H9 (cell line): ENCODE measurements around the gene MRPS6. TPM values are rescaled to one million over a fixed set of nuclear protein-coding genes. Genes with fewer than 3 reads are reported as not detected.

ENCODE experiments used
- DNase-seq: peaks from one replicate; pipeline ENCODE4 v3.0.0-alpha.2; 2017
- H2AFZ ChIP-seq: one replicate; pipeline ENCODE4 v1.6.1; 2013; ENCODE audit warnings: mild to moderate bottlenecking, low read length, control low read depth, moderate library complexity
- H2AK5ac ChIP-seq: 2 replicates; pipeline ENCODE4 v1.6.1; 2013; ENCODE audit warnings: low read length, control low read depth, mixed read lengths; ENCODE audit not compliant: insufficient read length
- H2BK120ac ChIP-seq: one replicate; pipeline ENCODE4 v1.6.1; 2013; ENCODE audit warnings: low read depth, mild to moderate bottlenecking, low read length, control low read depth, inconsistent platforms; ENCODE audit not compliant: poor library complexity, severe bottlenecking
- H2BK12ac ChIP-seq: 2 replicates; pipeline ENCODE4 v1.6.1; 2013; ENCODE audit warnings: low read length, control low read depth, mixed read lengths, low read depth; ENCODE audit not compliant: insufficient read length
- H2BK15ac ChIP-seq: 2 replicates; pipeline ENCODE4 v1.6.1; 2013; ENCODE audit warnings: low read depth, low read length, control low read depth
- H2BK20ac ChIP-seq: one replicate; pipeline ENCODE4 v1.6.1; 2013; ENCODE audit warnings: low read depth, mild to moderate bottlenecking, low read length, control low read depth, inconsistent platforms; ENCODE audit not compliant: poor library complexity, severe bottlenecking
- H2BK5ac ChIP-seq: 2 replicates; pipeline ENCODE4 v1.6.1; 2013; ENCODE audit warnings: low read length, control low read depth, mixed read lengths; ENCODE audit not compliant: insufficient read length
- H3K14ac ChIP-seq: 2 replicates; pipeline ENCODE4 v1.6.1; 2013; ENCODE audit warnings: low read length, control low read depth; ENCODE audit not compliant: insufficient read depth
- H3K18ac ChIP-seq: 2 replicates; pipeline ENCODE4 v1.6.1; 2013; ENCODE audit warnings: low read depth, mild to moderate bottlenecking, mixed read lengths, low read length, control low read depth; ENCODE audit not compliant: insufficient read length
- H3K23ac ChIP-seq: 2 replicates; pipeline ENCODE4 v1.6.1; 2013; ENCODE audit warnings: low read length, control low read depth, mixed read lengths, low read depth; ENCODE audit not compliant: insufficient read length
- H3K23me2 ChIP-seq: 2 replicates; pipeline ENCODE4 v1.6.1; 2013; ENCODE audit warnings: low read depth, mild to moderate bottlenecking, mixed read lengths, low read length, control low read depth; ENCODE audit not compliant: insufficient read length, poor library complexity, severe bottlenecking
- H3K27ac ChIP-seq: 2 replicates; pipeline ENCODE4 v1.5.1; 2013; ENCODE audit warnings: low read length, control low read depth, mixed read lengths, low read depth; ENCODE audit not compliant: insufficient read length
- H3K27me3 ChIP-seq: 2 replicates; pipeline ENCODE4 v1.6.1; 2013; ENCODE audit warnings: low read length, control low read depth, inconsistent platforms; ENCODE audit not compliant: insufficient read depth
- H3K4ac ChIP-seq: 2 replicates; pipeline ENCODE4 v1.6.1; 2013; ENCODE audit warnings: low read depth, mild to moderate bottlenecking, control low read depth, inconsistent platforms, low read length, moderate library complexity
- H3K4me1 ChIP-seq: 2 replicates; pipeline ENCODE4 v1.6.1; 2013; ENCODE audit warnings: low read length, control low read depth, inconsistent platforms; ENCODE audit not compliant: insufficient read depth
- H3K4me2 ChIP-seq: 2 replicates; pipeline ENCODE4 v1.6.1; 2013; ENCODE audit warnings: low read length, control low read depth, mixed read lengths; ENCODE audit not compliant: insufficient read length, insufficient read depth
- H3K56ac ChIP-seq: 2 replicates; pipeline ENCODE4 v1.6.1; 2013; ENCODE audit warnings: low read depth, mild to moderate bottlenecking, mixed read lengths, low read length, control low read depth; ENCODE audit not compliant: insufficient read length
- H3K79me1 ChIP-seq: 2 replicates; pipeline ENCODE4 v1.6.1; 2013; ENCODE audit warnings: low read depth, mild to moderate bottlenecking, moderate library complexity, low read length, control low read depth, inconsistent platforms; ENCODE audit not compliant: insufficient read depth, poor library complexity, severe bottlenecking
- H3K79me2 ChIP-seq: 2 replicates; pipeline ENCODE4 v1.6.1; 2013; ENCODE audit warnings: low read length, control low read depth, inconsistent platforms; ENCODE audit not compliant: insufficient read depth
- H3K9ac ChIP-seq: 2 replicates; pipeline ENCODE4 v1.6.1; 2013; ENCODE audit warnings: low read length, control low read depth, mixed read lengths; ENCODE audit not compliant: insufficient read length; ENCODE audit errors: extremely low read depth
- H3K9me3 ChIP-seq: one replicate; pipeline ENCODE4 v1.6.1; 2013; ENCODE audit warnings: low read depth, low read length, inconsistent platforms; ENCODE audit not compliant: control insufficient read depth
- H3T11ph ChIP-seq: one replicate; pipeline ENCODE4 v1.6.1; 2013; ENCODE audit warnings: mild to moderate bottlenecking, low read length, control low read depth, inconsistent platforms
- H4K20me1 ChIP-seq: one replicate; pipeline ENCODE4 v1.6.1; 2013; ENCODE audit not compliant: control insufficient read depth, insufficient read length, insufficient read depth
- H4K5ac ChIP-seq: 2 replicates; pipeline ENCODE4 v1.6.1; 2013; ENCODE audit warnings: low read depth, mild to moderate bottlenecking, mixed read lengths, low read length, control low read depth; ENCODE audit not compliant: insufficient read length
- H4K8ac ChIP-seq: replicated peaks from 2 replicates; pipeline ENCODE4 v1.6.1; 2013; ENCODE audit warnings: low read length, control low read depth, mixed read lengths, low read depth; ENCODE audit not compliant: insufficient read length
- H4K91ac ChIP-seq: 2 replicates; pipeline ENCODE4 v1.6.1; 2013; ENCODE audit warnings: low read depth, mild to moderate bottlenecking, moderate library complexity, mixed read lengths, low read length, control low read depth; ENCODE audit not compliant: insufficient read length
- H3K27ac Mint-ChIP-seq, 3 experiments: 2 replicates in 2 of 3; 3 replicates in 1 of 3; pipeline ENCODE4 v1.8.0; 2020 to 2021; ENCODE audit warnings: mixed read lengths in 3 of 3, mild to moderate bottlenecking in 1 of 3, moderate library complexity in 1 of 3
- H3K27me3 Mint-ChIP-seq: 2 replicates; pipeline ENCODE4 v1.8.0; 2021; ENCODE audit warnings: low read depth, mild to moderate bottlenecking, moderate library complexity, mixed read lengths
- H3K36me3 Mint-ChIP-seq, 3 experiments: 2 replicates in 2 of 3; 3 replicates in 1 of 3; pipeline ENCODE4 v1.8.0; 2020 to 2021; ENCODE audit warnings: low read depth in 3 of 3, mixed read lengths in 3 of 3; ENCODE audit not compliant: insufficient read depth in 1 of 3
- H3K4me1 Mint-ChIP-seq, 2 experiments: 2 replicates each; pipeline ENCODE4 v1.8.0; 2020; ENCODE audit warnings: mixed read lengths in 2 of 2
- H3K4me3 Mint-ChIP-seq, 2 experiments: 2 replicates in 1 of 2; 3 replicates in 1 of 2; pipeline ENCODE4 v1.8.0; 2020 to 2021; ENCODE audit warnings: mild to moderate bottlenecking in 2 of 2, mixed read lengths in 2 of 2, moderate library complexity in 1 of 2
- H3K9me3 Mint-ChIP-seq, 2 experiments: 2 replicates in 1 of 2; 3 replicates in 1 of 2; pipeline ENCODE4 v1.8.0; 2020; ENCODE audit warnings: mild to moderate bottlenecking in 2 of 2, mixed read lengths in 2 of 2, moderate library complexity in 1 of 2
- CTCF ChIP-seq: fragments of 200-600 bp; sonication (generic); conservative IDR thresholded peaks from 3 replicates; pipeline ENCODE4 v1.8.0; 2021; ENCODE audit warnings: antibody characterized with exemption, mild to moderate bottlenecking
- WGBS: extraction: QIAGEN DNeasy Blood & Tissue Kit; methylation state at CpG from one replicate; pipeline ENCODE4 v1.1.7; 2013; ENCODE audit warnings: missing lambda C conversion rate, low lambda C conversion rate, mixed read lengths; ENCODE audit not compliant: insufficient read length; ENCODE audit errors: extremely low coverage; 5-methylcytosine and 5-hydroxymethylcytosine counted together
- total RNA-seq: library from RNA; stranded (reverse); gene quantifications from 2 replicates; pipeline ENCODE4 v1.2.1, GENCODE V29; 2021

The MRPS6 gene
- total RNA-seq, 1 experiment from 2014 or later: 83.2 TPM

- H2BK15ac ChIP-seq: no peak overlapping the region
- no peak overlapping the region for H2AK5ac ChIP-seq
- H3K56ac ChIP-seq: no peak overlapping the region
- H2BK12ac ChIP-seq: no peak overlapping the region
- H3K4me1 Mint-ChIP-seq: peaks cover 44 to 52% of the 10 kb centered on the region in 2 experiments
- H3T11ph ChIP-seq: no peak overlapping the region
- DNase-seq: no peak
- peak overlapping the region in 1 of 2 experiments; percentile 43; a peak in 2 of 5 replicates for H3K4me3 Mint-ChIP-seq
- no peak overlapping the region for H3K4ac ChIP-seq
- H2BK20ac ChIP-seq: no peak overlapping the region
- no peaks in the 10 kb centered on the region for H3K23me2 ChIP-seq
- H3K9me3 ChIP-seq: no peaks in the 10 kb centered on the region
- peak overlapping the region; percentile 32 to 64 (median 49); a peak in 5 of 7 replicates for H3K27ac Mint-ChIP-seq
- H3K27ac ChIP-seq: no peak overlapping the region
- no peak overlapping the region for H2AFZ ChIP-seq
- peaks cover 2% of the 10 kb centered on the region for H3K79me1 ChIP-seq
- WGBS: no CpG with 5 or more reads among the region's 2 CpGs
- H3K9me3 Mint-ChIP-seq: peaks cover 3 to 7% of the 10 kb centered on the region in 2 experiments
- H4K8ac ChIP-seq: no peak overlapping the region
- peaks cover 9% of the 10 kb centered on the region; the same call in 1 of the 2 replicates for H3K79me2 ChIP-seq
- H3K23ac ChIP-seq: no peak overlapping the region
- H3K27me3 ChIP-seq: no peaks in the 10 kb centered on the region
- no peaks in the 10 kb centered on the region for H3K27me3 Mint-ChIP-seq
- H4K91ac ChIP-seq: no peak overlapping the region
- H4K5ac ChIP-seq: no peak overlapping the region
- no peak overlapping the region for H3K14ac ChIP-seq
- H3K4me1 ChIP-seq: peaks cover 3% of the 10 kb centered on the region
- TF ChIP-seq CTCF: no peak
- H3K4me2 ChIP-seq: peak overlapping the region; percentile 1
- no peak overlapping the region for H3K9ac ChIP-seq
- H3K36me3 Mint-ChIP-seq: peaks cover 16 to 27% (median 23%) of the 10 kb centered on the region in 3 experiments
- no peak overlapping the region for H3K18ac ChIP-seq
- no peak overlapping the region for H2BK120ac ChIP-seq
- no peak overlapping the region for H2BK5ac ChIP-seq
- H4K20me1 ChIP-seq: no peaks in the 10 kb centered on the region
These were observed 40.5 kb downstream of the MRPS6 start for GRCh38 chr21:34113842-34114241.
